Measurements from ENCODE around the gene SNX11. TPM values are rescaled to one million over a fixed set of nuclear protein-coding genes. Genes with fewer than 3 reads are reported as not detected.
"Not testable (repeated sequence)": the region's sequence is repeated elsewhere in the genome, so short reads cannot be mapped to it uniquely, and the experiment has no call there.

SNX11 gene, protein sequence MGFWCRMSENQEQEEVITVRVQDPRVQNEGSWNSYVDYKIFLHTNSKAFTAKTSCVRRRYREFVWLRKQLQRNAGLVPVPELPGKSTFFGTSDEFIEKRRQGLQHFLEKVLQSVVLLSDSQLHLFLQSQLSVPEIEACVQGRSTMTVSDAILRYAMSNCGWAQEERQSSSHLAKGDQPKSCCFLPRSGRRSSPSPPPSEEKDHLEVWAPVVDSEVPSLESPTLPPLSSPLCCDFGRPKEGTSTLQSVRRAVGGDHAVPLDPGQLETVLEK
- total RNA-seq (10 to 100 TPM; 12.8 to 13.2 TPM), total RNA-seq (14.6 to 20.4 reads per million in 2 donors)

DNA sequence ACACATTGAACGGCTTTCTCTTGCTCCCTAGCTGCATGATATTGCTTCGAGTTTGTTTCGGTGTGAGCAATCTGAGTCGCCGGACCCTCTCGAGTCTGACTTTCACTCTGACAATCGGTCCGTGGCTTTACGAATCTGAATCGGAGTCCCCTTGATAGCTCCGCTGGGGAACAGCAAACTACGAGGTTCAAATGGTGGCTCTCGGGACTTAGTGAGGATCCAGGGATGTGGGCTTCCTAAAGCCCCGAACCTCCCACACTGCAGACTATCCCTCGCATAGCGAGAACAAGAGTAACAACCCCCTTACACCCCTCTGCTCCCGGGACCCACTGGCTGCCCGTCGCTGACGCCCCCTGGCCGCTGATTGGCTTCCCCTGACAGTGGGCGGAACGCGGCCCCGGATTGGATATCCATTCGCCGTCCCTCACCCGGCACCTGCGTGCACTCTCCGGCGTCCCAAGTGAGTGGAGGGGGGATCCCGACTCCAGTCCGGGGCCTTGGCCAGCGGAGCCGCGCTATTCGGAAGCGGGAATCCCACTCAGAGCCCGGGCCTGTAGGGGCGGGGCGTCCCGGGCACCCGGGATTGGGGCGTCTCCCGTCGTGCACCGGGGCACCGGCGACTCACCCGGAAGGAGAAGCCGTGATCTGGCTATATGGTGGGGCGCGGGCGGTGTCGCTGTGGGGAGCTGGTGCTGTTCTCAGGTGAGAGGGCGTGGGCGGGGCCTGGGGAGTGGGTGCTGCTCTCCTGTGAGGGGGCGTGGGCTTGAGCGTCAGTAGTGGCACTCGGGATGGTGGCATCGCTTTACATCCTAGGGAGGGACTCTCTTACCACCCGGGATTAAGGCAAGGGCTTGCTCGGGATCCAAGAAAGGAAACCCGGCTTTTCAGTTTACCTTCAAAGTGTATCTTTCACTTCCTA, at the start of gene SNX11:
SNX11 (plus strand) TSS at position 630 of the 919 bp plus-strand sequence. CDS start 4,278 bp downstream, outside the sequence.
- DNase-seq, result peak; percentile 88 to 97 (median 96)
- Mint-ChIP-seq H3K4me3 (peak within 1 kb of the TSS; percentile 96), H3K36me3 (ENCODE audit: low read depth) (peaks cover 4% of the 10 kb centered on the region), H3K4me1 (peaks cover 49% of the 10 kb centered on the region), H3K27me3 (no peaks in the 10 kb centered on the region), H3K27ac (peak within 1 kb of the TSS; percentile 96)
- peak; percentile 93 for ATAC-seq
- no peaks in the 10 kb centered on the region for H3K9me3 ChIP-seq (ENCODE audit: control insufficient read depth, low read length, poor library complexity, severe bottlenecking)

DNA sequence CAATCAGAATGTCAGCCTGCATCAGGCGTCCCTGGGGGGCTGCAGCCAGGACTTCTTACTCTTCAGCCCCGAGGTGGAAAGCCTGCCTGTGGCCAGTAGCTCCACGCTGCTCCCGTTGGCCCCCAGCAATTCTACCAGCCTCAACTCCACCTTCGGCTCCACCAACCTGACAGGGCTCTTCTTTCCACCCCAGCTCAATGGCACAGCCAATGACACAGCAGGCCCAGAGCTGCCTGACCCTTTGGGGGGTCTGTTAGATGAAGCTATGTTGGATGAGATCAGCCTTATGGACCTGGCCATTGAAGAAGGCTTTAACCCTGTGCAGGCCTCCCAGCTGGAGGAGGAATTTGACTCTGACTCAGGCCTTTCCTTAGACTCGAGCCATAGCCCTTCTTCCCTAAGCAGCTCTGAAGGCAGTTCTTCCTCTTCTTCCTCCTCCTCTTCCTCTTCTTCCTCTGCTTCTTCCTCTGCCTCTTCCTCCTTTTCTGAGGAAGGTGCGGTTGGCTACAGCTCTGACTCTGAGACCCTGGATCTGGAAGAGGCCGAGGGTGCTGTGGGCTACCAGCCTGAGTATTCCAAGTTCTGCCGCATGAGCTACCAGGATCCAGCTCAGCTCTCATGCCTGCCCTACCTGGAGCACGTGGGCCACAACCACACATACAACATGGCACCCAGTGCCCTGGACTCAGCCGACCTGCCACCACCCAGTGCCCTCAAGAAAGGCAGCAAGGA, 49.0 kb upstream of the SNX11 start:
- Mint-ChIP-seq H3K36me3 (ENCODE audit: low read depth) (peaks cover 19% of the 10 kb centered on the region), H3K27ac (peak overlapping the region; percentile 37)
- ATAC-seq, result no peak

DNA sequence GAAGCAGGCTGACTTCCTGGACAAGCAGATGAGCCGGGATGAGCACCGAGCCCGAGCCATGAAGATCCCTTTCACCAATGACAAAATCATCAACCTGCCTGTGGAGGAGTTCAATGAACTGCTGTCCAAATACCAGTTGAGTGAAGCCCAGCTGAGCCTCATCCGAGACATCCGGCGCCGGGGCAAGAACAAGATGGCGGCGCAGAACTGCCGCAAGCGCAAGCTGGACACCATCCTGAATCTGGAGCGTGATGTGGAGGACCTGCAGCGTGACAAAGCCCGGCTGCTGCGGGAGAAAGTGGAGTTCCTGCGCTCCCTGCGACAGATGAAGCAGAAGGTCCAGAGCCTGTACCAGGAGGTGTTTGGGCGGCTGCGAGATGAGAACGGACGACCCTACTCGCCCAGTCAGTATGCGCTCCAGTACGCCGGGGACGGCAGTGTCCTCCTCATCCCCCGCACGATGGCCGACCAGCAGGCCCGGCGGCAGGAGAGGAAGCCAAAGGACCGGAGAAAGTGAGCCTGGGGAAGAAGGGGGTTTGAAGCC, 48.4 kb upstream of the SNX11 start:
- H3K9me3 ChIP-seq (ENCODE audit: control insufficient read depth, low read length, poor library complexity, severe bottlenecking), result no peaks in the 10 kb centered on the region
- ATAC-seq, result no peak
- H3K4me1 Mint-ChIP-seq, result peaks cover 23% of the 10 kb centered on the region
- DNase-seq, result no peak
- H3K27me3 Mint-ChIP-seq, result no peaks in the 10 kb centered on the region
- H3K27ac Mint-ChIP-seq, result peak overlapping the region; percentile 37
- H3K36me3 Mint-ChIP-seq (ENCODE audit: low read depth), result peaks cover 19% of the 10 kb centered on the region
- no peak overlapping the region for H3K4me3 Mint-ChIP-seq

More for the DNA sequence above, 49.0 kb upstream of the SNX11 start:
- Mint-ChIP-seq H3K27me3 (no peaks in the 10 kb centered on the region), H3K4me3 (no peak overlapping the region), H3K4me1 (peaks cover 24% of the 10 kb centered on the region)
- no peak for DNase-seq
- H3K9me3 ChIP-seq (ENCODE audit: control insufficient read depth, low read length, poor library complexity, severe bottlenecking), result no peaks in the 10 kb centered on the region

DNA sequence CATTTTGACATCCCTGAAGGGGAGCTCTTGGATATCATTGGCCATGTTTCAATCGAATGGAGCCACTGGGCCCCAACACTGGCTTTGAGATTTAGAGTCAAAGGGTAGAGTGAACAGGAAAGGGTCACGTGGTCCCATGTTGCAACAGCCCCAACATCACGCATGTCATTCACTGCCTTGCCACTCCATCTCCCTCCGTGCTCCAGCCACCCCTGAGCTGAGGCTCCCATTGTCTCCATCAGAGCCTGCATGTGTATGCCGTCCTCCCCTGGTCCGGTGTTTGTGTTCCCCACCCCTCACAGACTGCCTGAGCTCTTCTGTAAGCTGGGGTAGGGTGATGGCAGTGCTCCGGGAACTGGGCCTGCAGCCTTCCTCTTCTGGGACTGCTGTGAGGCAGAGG, 47.3 kb upstream of the SNX11 start:
- Mint-ChIP-seq H3K27me3 (no peaks in the 10 kb centered on the region), H3K36me3 (ENCODE audit: low read depth) (peaks cover 19% of the 10 kb centered on the region), H3K4me1 (peaks cover 20% of the 10 kb centered on the region), H3K4me3 (no peak overlapping the region), H3K27ac (peak overlapping the region; percentile 67)
- H3K9me3 ChIP-seq (ENCODE audit: control insufficient read depth, low read length, poor library complexity, severe bottlenecking), result no peaks in the 10 kb centered on the region
- DNase-seq (no peak), ATAC-seq (no peak)

DNA sequence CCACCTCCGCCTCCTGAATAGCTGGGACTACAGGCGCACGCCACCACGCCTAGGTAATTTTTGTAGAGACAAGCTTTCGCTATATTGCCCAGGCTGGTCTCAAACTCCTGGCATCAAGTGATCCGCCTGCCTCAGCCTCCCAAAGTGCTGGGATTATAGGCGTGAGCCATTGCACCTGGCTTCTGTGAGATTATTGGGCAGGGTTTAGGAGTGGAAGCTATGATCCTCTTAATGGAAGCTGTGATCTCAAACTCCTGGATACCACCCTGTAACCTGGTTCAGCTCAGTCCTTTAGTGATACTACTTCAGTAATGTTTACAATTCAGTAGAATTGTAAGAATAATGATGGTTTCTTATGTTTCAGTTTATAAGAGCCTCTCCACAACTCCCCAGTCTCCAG, 45.3 kb upstream of the SNX11 start:
- Mint-ChIP-seq H3K4me1 (peaks cover 5% of the 10 kb centered on the region), H3K4me3 (no peak overlapping the region), H3K36me3 (ENCODE audit: low read depth) (peaks cover 12% of the 10 kb centered on the region), H3K27me3 (no peaks in the 10 kb centered on the region), H3K27ac (no peak overlapping the region)
- ATAC-seq (no peak), DNase-seq (no peak)
- H3K9me3 ChIP-seq (ENCODE audit: control insufficient read depth, low read length, poor library complexity, severe bottlenecking), result no peaks in the 10 kb centered on the region

DNA sequence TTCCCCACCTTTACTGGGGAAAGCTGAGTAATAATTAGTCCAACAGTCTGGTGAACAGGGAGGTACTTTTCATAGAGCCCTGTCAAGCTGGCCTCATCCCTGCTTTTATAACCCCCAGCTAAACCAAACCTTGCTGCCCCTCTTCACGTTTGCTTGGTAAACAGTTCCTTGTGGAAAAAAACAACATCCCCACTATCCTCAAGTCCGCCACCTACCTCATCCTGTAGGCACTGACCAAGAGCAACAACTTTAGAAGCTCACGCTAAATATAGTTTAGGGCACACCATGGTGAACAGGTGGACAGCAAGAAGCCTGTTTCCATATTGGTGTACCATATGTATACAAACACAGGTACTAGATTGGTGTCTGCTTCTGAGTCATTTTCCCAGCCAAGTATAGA, 42.9 kb upstream of the SNX11 start:
- Mint-ChIP-seq H3K36me3 (ENCODE audit: low read depth) (peaks cover 12% of the 10 kb centered on the region), H3K27ac (no peak overlapping the region), H3K4me3 (no peak overlapping the region), H3K27me3 (no peaks in the 10 kb centered on the region), H3K4me1 (peaks cover 4% of the 10 kb centered on the region)
- DNase-seq, result no peak
- ATAC-seq, result no peak
- H3K9me3 ChIP-seq (ENCODE audit: control insufficient read depth, low read length, poor library complexity, severe bottlenecking), result no peaks in the 10 kb centered on the region

DNA sequence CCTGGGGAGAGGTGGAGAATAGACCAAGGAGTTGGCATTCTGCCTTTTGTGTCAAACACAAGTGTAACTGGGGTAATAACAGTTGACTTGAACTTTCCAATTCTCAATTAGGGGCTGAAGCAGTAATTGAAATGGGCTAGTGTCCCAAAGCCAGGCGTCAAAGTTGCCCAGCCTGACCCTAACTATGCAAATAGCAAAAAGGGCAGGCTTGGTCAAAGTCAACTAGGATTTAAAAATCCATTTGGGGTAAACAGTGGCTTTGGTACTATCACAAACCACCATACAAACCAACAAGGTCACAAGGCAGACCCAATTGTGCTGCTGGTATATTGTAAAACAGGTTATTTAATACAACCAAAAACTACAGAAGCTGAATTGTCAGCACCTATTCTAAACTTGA, 41.4 kb upstream of the SNX11 start:
- Mint-ChIP-seq H3K4me1 (peaks cover 4% of the 10 kb centered on the region), H3K27me3 (no peaks in the 10 kb centered on the region), H3K27ac (peak overlapping the region; percentile 34), H3K4me3 (no peak overlapping the region), H3K36me3 (ENCODE audit: low read depth) (peaks cover 7% of the 10 kb centered on the region)
- no peaks in the 10 kb centered on the region for H3K9me3 ChIP-seq (ENCODE audit: control insufficient read depth, low read length, poor library complexity, severe bottlenecking)
- DNase-seq (no peak), ATAC-seq (no peak)

DNA sequence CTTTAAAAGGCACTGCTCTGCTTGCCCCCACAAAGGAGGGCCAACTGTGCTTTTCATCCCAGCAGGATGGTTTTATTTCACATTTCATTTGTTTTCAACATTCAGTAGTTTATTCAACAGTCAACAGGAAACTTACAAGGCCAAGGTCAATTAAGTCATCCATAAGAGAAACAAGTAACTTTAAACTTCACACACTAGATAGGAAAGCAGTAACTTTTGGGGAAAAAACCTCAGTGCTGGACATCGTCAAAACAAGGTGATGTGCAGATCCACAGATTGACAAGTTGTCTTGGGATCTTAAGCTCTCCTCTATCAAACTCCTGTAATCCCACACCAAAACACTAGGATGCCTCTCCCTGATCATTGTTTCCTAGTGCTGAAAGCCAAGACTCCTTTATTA, 40.9 kb upstream of the SNX11 start:
- H3K27ac Mint-ChIP-seq, result peak overlapping the region; percentile 34
- H3K4me1 Mint-ChIP-seq, result peaks cover 4% of the 10 kb centered on the region
- H3K36me3 Mint-ChIP-seq (ENCODE audit: low read depth), result peaks cover 5% of the 10 kb centered on the region
- no peak overlapping the region for H3K4me3 Mint-ChIP-seq
- ATAC-seq (no peak), DNase-seq (no peak)
- no peaks in the 10 kb centered on the region for H3K27me3 Mint-ChIP-seq
- H3K9me3 ChIP-seq (ENCODE audit: control insufficient read depth, low read length, poor library complexity, severe bottlenecking), result no peaks in the 10 kb centered on the region

DNA sequence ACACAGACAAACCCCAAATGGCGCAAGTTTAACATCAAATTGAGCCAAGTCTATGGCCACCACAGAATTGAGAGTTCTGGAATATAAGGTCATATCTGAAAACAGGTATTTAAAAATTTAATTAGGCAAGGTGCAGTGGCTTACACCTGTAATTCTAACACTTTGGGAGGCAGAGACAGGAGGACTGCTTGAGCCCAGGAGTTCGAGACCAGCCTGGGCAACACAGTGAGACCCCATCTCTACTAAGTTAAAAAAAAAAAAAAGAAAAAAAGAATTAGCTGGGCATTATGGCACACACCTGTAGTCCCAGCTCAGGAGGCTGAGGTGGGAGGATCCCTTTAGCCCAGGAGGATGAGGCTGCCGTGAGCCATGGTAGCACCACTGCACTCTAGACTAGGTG, 40.3 kb upstream of the SNX11 start:
- ATAC-seq (no peak), DNase-seq (no peak)
- H3K9me3 ChIP-seq (ENCODE audit: control insufficient read depth, low read length, poor library complexity, severe bottlenecking), result no peaks in the 10 kb centered on the region
- Mint-ChIP-seq H3K27me3 (no peaks in the 10 kb centered on the region), H3K36me3 (ENCODE audit: low read depth) (peaks cover 5% of the 10 kb centered on the region), H3K27ac (no peak overlapping the region), H3K4me3 (no peak overlapping the region), H3K4me1 (peaks cover 4% of the 10 kb centered on the region)

DNA sequence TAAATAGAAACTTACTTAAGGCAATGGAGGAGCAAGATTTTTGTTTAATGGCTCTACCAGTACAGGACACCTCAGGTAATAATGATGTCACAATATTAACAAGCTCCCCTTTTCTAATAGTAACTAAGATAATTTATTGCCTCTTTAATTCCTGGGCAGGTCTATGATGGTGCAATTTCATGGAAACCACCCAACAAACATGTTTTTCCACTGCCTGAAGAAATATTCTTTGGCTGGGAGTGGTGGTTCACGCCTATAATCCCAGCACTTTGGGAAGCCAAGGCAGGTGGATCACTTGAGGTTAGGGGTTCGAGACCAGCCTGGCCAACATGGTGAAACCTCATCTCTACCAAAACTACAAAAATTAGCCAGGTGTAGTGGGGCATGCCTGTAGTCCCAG, 39.8 kb upstream of the SNX11 start:
- H3K4me1 Mint-ChIP-seq; H3K9me3 ChIP-seq (ENCODE audit: control insufficient read depth, low read length, poor library complexity, severe bottlenecking); H3K27ac Mint-ChIP-seq; DNase-seq; H3K27me3 Mint-ChIP-seq; ATAC-seq; H3K36me3 Mint-ChIP-seq (ENCODE audit: low read depth); H3K4me3 Mint-ChIP-seq: not testable (repeated sequence)

DNA sequence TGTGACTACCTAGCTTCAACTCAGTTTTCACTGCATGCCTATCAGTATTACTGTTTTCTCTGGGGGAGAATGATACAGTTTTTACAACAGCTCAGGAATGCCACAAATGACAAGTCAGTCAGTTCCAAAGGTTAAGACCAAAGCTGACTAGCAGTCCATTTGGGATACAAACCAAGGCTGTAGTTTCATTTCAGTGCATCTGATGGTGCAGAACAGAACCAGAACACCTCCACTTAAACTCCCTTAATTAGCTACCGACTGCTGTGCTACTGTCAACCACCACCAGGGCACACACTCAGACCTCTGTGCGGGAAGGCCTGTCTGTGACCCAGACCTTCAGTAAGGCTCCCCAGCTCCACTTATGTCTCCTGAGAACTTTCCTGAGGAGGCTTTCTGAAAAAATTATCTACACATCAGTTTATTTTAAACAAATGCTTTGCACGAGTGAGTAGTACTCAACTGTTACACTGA, 39.0 kb upstream of the SNX11 start:
- no peaks in the 10 kb centered on the region for H3K9me3 ChIP-seq (ENCODE audit: control insufficient read depth, low read length, poor library complexity, severe bottlenecking)
- peak overlapping the region; percentile 31 for H3K4me3 Mint-ChIP-seq
- ATAC-seq (peak; percentile 54), DNase-seq (no peak)
- peaks cover 7% of the 10 kb centered on the region for H3K4me1 Mint-ChIP-seq
- H3K27me3 Mint-ChIP-seq, result no peaks in the 10 kb centered on the region
- H3K36me3 Mint-ChIP-seq (ENCODE audit: low read depth), result peaks cover 5% of the 10 kb centered on the region
- no peak overlapping the region for H3K27ac Mint-ChIP-seq

DNA sequence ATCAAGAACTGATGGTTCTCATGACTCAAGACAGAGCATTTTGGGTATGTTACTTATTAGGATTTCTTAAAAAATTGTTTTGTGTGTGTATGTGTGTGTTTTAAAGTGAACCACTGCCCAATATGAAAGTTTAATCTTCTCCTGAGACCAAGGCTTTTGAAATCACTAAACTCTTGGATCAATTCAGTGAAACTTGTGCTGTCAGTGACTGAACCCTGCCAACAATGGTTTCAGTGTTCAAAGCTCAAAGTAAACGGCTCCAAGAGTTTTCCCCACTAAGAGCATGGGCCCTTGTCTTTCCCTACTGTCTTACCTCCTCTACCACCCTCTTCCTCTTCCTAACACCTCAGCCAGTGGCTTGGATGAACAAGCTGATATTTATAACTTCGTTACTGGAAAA, 37.4 kb upstream of the SNX11 start:
- ATAC-seq (no peak), DNase-seq (no peak)
- Mint-ChIP-seq H3K36me3 (ENCODE audit: low read depth) (peaks cover 3% of the 10 kb centered on the region), H3K4me3 (no peak overlapping the region), H3K27ac (no peak overlapping the region), H3K27me3 (no peaks in the 10 kb centered on the region), H3K4me1 (peaks cover 7% of the 10 kb centered on the region)
- H3K9me3 ChIP-seq (ENCODE audit: control insufficient read depth, low read length, poor library complexity, severe bottlenecking), result no peaks in the 10 kb centered on the region

DNA sequence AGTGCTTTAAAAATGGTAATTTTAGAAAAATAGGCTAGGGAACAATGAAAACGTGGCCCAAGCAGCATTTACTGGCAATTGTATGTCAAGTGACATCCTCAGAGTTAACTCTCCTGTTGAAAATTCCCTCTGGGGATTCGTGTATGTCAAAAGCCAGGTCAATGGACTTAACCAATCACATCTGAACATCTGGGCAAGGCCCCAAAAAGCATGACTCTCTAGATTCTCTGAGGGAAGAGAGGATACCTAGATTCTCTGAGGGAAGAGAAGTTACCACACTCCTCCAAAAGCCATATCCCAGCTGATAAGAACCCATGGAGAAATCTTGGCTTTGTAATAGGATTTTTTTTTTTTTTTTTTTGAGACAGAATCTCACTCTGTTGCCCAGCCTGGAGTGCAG, 35.9 kb upstream of the SNX11 start:
- DNase-seq (no peak), ATAC-seq (no peak)
- peaks cover 6% of the 10 kb centered on the region for H3K4me1 Mint-ChIP-seq
- H3K9me3 ChIP-seq (ENCODE audit: control insufficient read depth, low read length, poor library complexity, severe bottlenecking), result no peaks in the 10 kb centered on the region
- H3K27ac Mint-ChIP-seq, result no peak overlapping the region
- H3K4me3 Mint-ChIP-seq, result no peak overlapping the region
- H3K27me3 Mint-ChIP-seq, result no peaks in the 10 kb centered on the region
- no peaks in the 10 kb centered on the region for H3K36me3 Mint-ChIP-seq (ENCODE audit: low read depth)
